DOHH2 (cell line): Measurements from ENCODE around the gene FNDC11.

Experiments
- CTCF ChIP-seq: fragments of 200-600 bp; sonication (generic); IDR thresholded peaks from one replicate; pipeline ENCODE4 v1.5.1; 2014; ENCODE audit warnings: antibody characterized with exemption, mild to moderate bottlenecking, low read depth, low read length; ENCODE audit not compliant: poor library complexity, severe bottlenecking
- EZH2phosphoT487 ChIP-seq: fragments of 200-600 bp; sonication (generic); IDR thresholded peaks from 2 replicates; pipeline ENCODE4 v1.6.1; 2017; ENCODE audit warnings: borderline replicate concordance, mild to moderate bottlenecking, antibody characterized with exemption, low read length, moderate library complexity, mixed read lengths

- no peak for TF ChIP-seq CTCF
- no peak for TF ChIP-seq EZH2phosphoT487
Measured at GRCh38 chr20:63591147-63591533, 37.2 kb downstream of the FNDC11 start.
